HepG2 (cell line): ENCODE measurements around the gene GPHN. TPM values are rescaled to one million over a fixed set of nuclear protein-coding genes. Genes with fewer than 3 reads are reported as not detected.

ENCODE experiments used
- ATAC-seq: fragments of 200-7000 bp; cut with Tn5 transposase; 3 replicates; pipeline ENCODE4 v1.9.1; 2020; ENCODE audit warnings: mild to moderate bottlenecking, moderate library complexity
- BruUV-seq: library from RNA; stranded (reverse); fragments of 400-500 nt; replicated peaks from 2 replicates; lab custom pipeline; 2021; lab: Mats Ljungman, UMichigan
- CTCF ChIA-PET: fragments of 300-600 bp; formaldehyde crosslinking; extraction: SDS; loops from one replicate; lab custom pipeline; 2021; ENCODE audit warnings: low total read pairs, inconsistent platforms, low intra/inter-chr PET ratio; lab: Yijun Ruan, JAX
- POLR2A ChIA-PET: fragments of 350-600 bp; sonication (Branson Sonifier 250); formaldehyde crosslinking; loops from one replicate; lab custom pipeline; 2020; ENCODE audit warnings: antibody characterized with exemption, inconsistent platforms; lab: Yijun Ruan, JAX
- DNase-seq: peaks from one replicate; pipeline ENCODE4 v3.0.0-alpha.2; 2015; ENCODE audit warnings: low spot score
- FAIRE-seq: peaks from 3 replicates; lab custom pipeline; 2011; peaks lifted over from hg19 to GRCh38; lab: Jason Lieb, UNC
- H2AFZ ChIP-seq: one replicate; pipeline ENCODE4 v1.6.1; 2011; ENCODE audit warnings: low read length, inconsistent platforms
- H3K27ac ChIP-seq: fragments of 300-600 bp; 3 replicates; pipeline ENCODE4 v1.8.0; 2011; ENCODE audit warnings: mixed run types, mild to moderate bottlenecking, mixed read lengths, low read length, inconsistent platforms; ENCODE audit not compliant: insufficient read depth; ENCODE audit errors: extremely low read length
- H3K27me3 ChIP-seq, 2 experiments: fragments of 200-600 bp in 1 of 2; 2 replicates in 1 of 2; 3 replicates in 1 of 2; pipeline versions ENCODE4 v1.6.0 to v1.8.0; 2011; ENCODE audit warnings: low read length in 2 of 2, mild to moderate bottlenecking in 2 of 2, moderate library complexity in 2 of 2, inconsistent platforms in 1 of 2; ENCODE audit not compliant: insufficient read depth in 2 of 2, control insufficient read depth in 1 of 2
- H3K36me3 ChIP-seq, 2 experiments: fragments of 200-600 bp in 1 of 2; replicated peaks in 1 of 2; 2 replicates in 1 of 2; 3 replicates in 1 of 2; pipeline versions ENCODE4 v1.5.1 to v1.8.0; 2011; ENCODE audit warnings: low read length in 2 of 2, inconsistent platforms in 1 of 2; ENCODE audit not compliant: insufficient read depth in 2 of 2, control insufficient read depth in 1 of 2
- H3K4me1 ChIP-seq: 2 replicates; pipeline ENCODE4 v1.5.1; 2012; ENCODE audit warnings: low read length, inconsistent platforms; ENCODE audit not compliant: insufficient read depth
- H3K4me2 ChIP-seq: 2 replicates; pipeline ENCODE4 v1.6.0; 2011; ENCODE audit warnings: low read depth, low read length, inconsistent platforms
- H3K4me3 ChIP-seq, 3 experiments: fragments of 200-600 bp in 1 of 3; sonication (generic), shearing (Covaris generic) in 1 of 3; replicated peaks in 1 of 3; 2 replicates each; pipeline ENCODE4 v1.5.1; 2011 to 2016; ENCODE audit warnings: low read length in 3 of 3, inconsistent platforms in 2 of 3, low read depth in 2 of 3, mild to moderate bottlenecking in 2 of 3, control low read depth in 1 of 3, mixed read lengths in 1 of 3; ENCODE audit not compliant: insufficient read depth in 1 of 3
- H3K79me2 ChIP-seq: one replicate; pipeline ENCODE4 v1.6.1; 2011; ENCODE audit warnings: low read length, inconsistent platforms; ENCODE audit not compliant: insufficient read depth
- H3K9ac ChIP-seq: 2 replicates; pipeline ENCODE4 v1.6.0; 2011; ENCODE audit warnings: mild to moderate bottlenecking, low read depth, low read length, inconsistent platforms; ENCODE audit not compliant: insufficient read depth
- H3K9me3 ChIP-seq: 2 replicates; pipeline ENCODE4 v1.5.1; 2012; ENCODE audit warnings: mild to moderate bottlenecking, low read length
- H4K20me1 ChIP-seq: 2 replicates; pipeline ENCODE4 v1.6.0; 2011; ENCODE audit warnings: inconsistent platforms, mild to moderate bottlenecking, low read length, moderate library complexity; ENCODE audit not compliant: insufficient read depth
- ATF7 ChIP-seq, 2 experiments: fragments of 450-650 bp in 1 of 2; sonication (generic) in 1 of 2; formaldehyde crosslinking in 1 of 2; IDR thresholded peaks; 2 replicates each; pipeline versions ENCODE4 v1.4.0 to v1.6.1; 2016 to 2020; ENCODE audit warnings: antibody characterized with exemption in 1 of 2, mild to moderate bottlenecking in 1 of 2, missing genetic modification reagents in 1 of 2
- FOXP1 ChIP-seq, 2 experiments: fragments of 450-650 bp in 1 of 2; IDR thresholded peaks; 2 replicates each; pipeline ENCODE4 v1.6.1; 2017 to 2018; ENCODE audit warnings: antibody characterized with exemption in 1 of 2
- HNRNPK ChIP-seq: fragments of 200-400 bp; formaldehyde crosslinking; IDR thresholded peaks from 2 replicates; pipeline ENCODE4 v1.6.1; 2018; ENCODE audit warnings: low read length, low read depth, moderate library complexity, mild to moderate bottlenecking; ENCODE audit not compliant: poor library complexity, severe bottlenecking
- MAFF ChIP-seq: IDR thresholded peaks from 2 replicates; pipeline ENCODE4 v1.6.1; 2011; ENCODE audit warnings: low read depth, low read length, improper control_type of control experiment
- MAFK ChIP-seq, 2 experiments: IDR thresholded peaks in 1 of 2; conservative IDR thresholded peaks in 1 of 2; 2 replicates each; pipeline ENCODE4 v1.6.1; 2011; ENCODE audit warnings: improper control_type of control experiment in 2 of 2, low read length in 2 of 2
- NCOA1 ChIP-seq: sonication (generic); formaldehyde crosslinking; IDR thresholded peaks from 2 replicates; pipeline ENCODE4 v1.9.0; 2021; ENCODE audit warnings: missing genetic modification reagents
- NR3C1 ChIP-seq: sonication (generic); formaldehyde crosslinking; IDR thresholded peaks from 2 replicates; pipeline ENCODE4 v1.4.0; 2020; ENCODE audit warnings: missing genetic modification reagents
- SETDB1 ChIP-seq: sonication (generic); formaldehyde crosslinking; IDR thresholded peaks from 2 replicates; pipeline ENCODE4 v1.5.1; 2020; ENCODE audit warnings: missing genetic modification reagents, mild to moderate bottlenecking, borderline replicate concordance
- SMAD1 ChIP-seq: sonication (generic); formaldehyde crosslinking; IDR thresholded peaks from 2 replicates; pipeline ENCODE4 v1.4.0; 2020; ENCODE audit warnings: missing genetic modification reagents, low read depth, mild to moderate bottlenecking, borderline replicate concordance
- ZNF17 ChIP-seq: sonication (generic); formaldehyde crosslinking; IDR thresholded peaks from 2 replicates; pipeline ENCODE4 v1.5.0; 2020; ENCODE audit warnings: mild to moderate bottlenecking, missing genetic modification reagents
- ZNF720 ChIP-seq: sonication (generic); formaldehyde crosslinking; IDR thresholded peaks from 2 replicates; pipeline ENCODE4 v1.4.0; 2020; ENCODE audit warnings: missing genetic modification reagents
- WGBS: methylation state at CpG from one replicate; pipeline ENCODE4 v1.1.6; 2017; ENCODE audit warnings: low lambda C conversion rate; 5-methylcytosine and 5-hydroxymethylcytosine counted together
- in situ Hi-C: cut with HindIII; loops from 2 replicates; pipeline ENCODE4 v1.10.0; 2017; ENCODE audit warnings: low pct_unique_long_range_greater_than_20kb; ENCODE audit not compliant: extremely low pct_ligation_motif_present
- intact Hi-C: fragments of 100-400 bp; cut with micrococcal nuclease; formaldehyde crosslinking; loops from one replicate; pipeline ENCODE4 v1.10.0; 2022; ENCODE audit not compliant: unreplicated experiment
- polyA plus RNA-seq, 8 experiments: library from polyadenylated mRNA; depleted of rRNA in 3 of 8; stranded (reverse) in 7 of 8; unstranded in 1 of 8; fragments of >200 nt; fragmentation: Illumina TruSeq in 4 of 8; extraction: Trizol in 4 of 8; gene quantifications; 2 replicates each; pipeline versions ENCODE4 v1.2.1 to v1.2.3, GENCODE V29; 2011 to 2016; ENCODE audit warnings: low read depth in 4 of 8, missing spikeins in 1 of 8, mixed read lengths in 1 of 8; ENCODE audit not compliant: insufficient read depth in 1 of 8
- total RNA-seq, 5 experiments: library from RNA; depleted of rRNA; stranded (reverse); fragments of >200 nt; fragmentation: Illumina TruSeq; extraction: Trizol; gene quantifications; 2 replicates each; pipeline ENCODE4 v1.2.3, GENCODE V29; 2016; ENCODE audit warnings: low read depth in 1 of 5

The GPHN gene
- total and polyA plus RNA-seq, 2 of the 13 experiments (the other 11 are each of a cell fraction or from before 2014, with no cell fraction given): 12.7 to 19.2 TPM

DNA sequence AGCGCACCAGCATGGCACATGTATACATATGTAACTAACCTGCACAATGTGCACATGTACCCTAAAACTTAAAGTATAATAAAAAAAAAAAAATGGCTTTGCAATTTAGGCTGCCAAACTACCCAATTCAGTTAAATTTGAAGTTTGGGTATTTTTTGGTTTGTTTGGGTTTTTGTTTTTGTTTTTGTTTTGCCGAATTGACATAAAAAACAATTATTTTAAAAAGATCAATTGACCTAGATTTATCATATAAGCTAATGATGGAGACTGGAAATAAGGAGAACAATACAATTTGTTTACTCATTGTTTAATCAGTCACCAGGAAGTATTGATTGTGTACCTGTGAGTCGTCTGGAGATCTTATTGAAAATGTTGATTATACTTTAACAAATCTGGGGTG is 619.2 kb downstream of the GPHN start:
- no peaks in the 10 kb centered on the region for H3K4me1 ChIP-seq
- WGBS: 87% methylated on average over 3 of the region's 3 CpGs
- H3K79me2 ChIP-seq: no peaks in the 10 kb centered on the region
- peaks cover 0 to 6% of the 10 kb centered on the region in 2 experiments; a peak in 2 of 5 replicates for H3K36me3 ChIP-seq
- no peak for ATAC-seq
- H3K4me2 ChIP-seq: no peak overlapping the region
- intact Hi-C loops: no loop called here
- DNase-seq: no peak
- ChIA-PET CTCF (no interaction called here), POLR2A (no interaction called here)
- H3K27ac ChIP-seq: no peak overlapping the region
- H3K27me3 ChIP-seq: no peaks in the 10 kb centered on the region
- H2AFZ ChIP-seq: no peak overlapping the region
- no peak overlapping the region for H3K9ac ChIP-seq
- no peak overlapping the region for H3K4me3 ChIP-seq
- in situ Hi-C loops: no loop called here
- no peak for FAIRE-seq
- no peaks in the 10 kb centered on the region for H4K20me1 ChIP-seq
- no peak for TF ChIP-seq SMAD1 (CRISPR knock-in tag)
- peak; percentile 63 to 78 for TF ChIP-seq MAFK (conservative IDR thresholded peaks at IDR 0.05 in 1 of 2, IDR thresholded peaks at IDR 0.05 in 1 of 2; ENCODE audit: low read length in 2 of 2)
- peak; percentile 75 for TF ChIP-seq MAFF
- H3K9me3 ChIP-seq: no peaks in the 10 kb centered on the region
- BruUV-seq: no TSS peak

- in situ Hi-C loops: no loop called here
- 93% methylated on average over 2 of the region's 2 CpGs for WGBS
- CTCF ChIA-PET: no interaction called here
- H3K4me3 ChIP-seq: no peak overlapping the region
- no peak overlapping the region for H3K27ac ChIP-seq
- no peak overlapping the region for H3K4me2 ChIP-seq
- intact Hi-C loops: no loop called here
- DNase-seq (no peak), FAIRE-seq (no peak), ATAC-seq (no peak)
- no peaks in the 10 kb centered on the region for H3K27me3 ChIP-seq
- no TSS peak for BruUV-seq
- H3K9me3 ChIP-seq: no peaks in the 10 kb centered on the region
- H3K4me1 ChIP-seq: no peaks in the 10 kb centered on the region
- POLR2A ChIA-PET: no interaction called here
- H3K9ac ChIP-seq: no peak overlapping the region
- TF ChIP-seq ZNF720: no peak
- no peak for TF ChIP-seq SETDB1
- TF ChIP-seq NCOA1 (CRISPR knock-in tag): no peak
- no peak for TF ChIP-seq ATF7 (IDR thresholded peaks at IDR 0.05)
- TF ChIP-seq ATF7 (CRISPR knock-in tag; IDR thresholded peaks at IDR 0.05): no peak
- no peak for TF ChIP-seq NR3C1 (CRISPR knock-in tag)
- peak; percentile 91 for TF ChIP-seq HNRNPK
- no peak for TF ChIP-seq FOXP1 (IDR thresholded peaks at IDR 0.05)
- TF ChIP-seq FOXP1 (CRISPR knock-in tag; IDR thresholded peaks at IDR 0.05): no peak
- TF ChIP-seq ZNF17 (CRISPR knock-in tag): no peak
- H3K79me2 ChIP-seq: no peaks in the 10 kb centered on the region
- H2AFZ ChIP-seq: no peak overlapping the region
- H3K36me3 ChIP-seq: no peaks in the 10 kb centered on the region
- no peaks in the 10 kb centered on the region for H4K20me1 ChIP-seq
Measured at GRCh38 chr14:67129768-67130167, 621.8 kb downstream of the GPHN start.
